Mesothelial cell of epicardium (in vitro differentiated cells): ENCODE data around the gene IL7R. TPM values are rescaled to one million over a fixed set of nuclear protein-coding genes. Genes with fewer than 3 reads are reported as not detected.

Source experiments
- DNase-seq, 2 experiments: peaks; one replicate each; pipeline ENCODE4 v3.0.0; 2021; ENCODE audit warnings: low spot score in 2 of 2; ENCODE audit not compliant: unreplicated experiment in 2 of 2
- H3K27ac Mint-ChIP-seq: 2 replicates; pipeline ENCODE4 v1.8.0; 2021; ENCODE audit warnings: mixed read lengths
- H3K27me3 Mint-ChIP-seq: 2 replicates; pipeline ENCODE4 v1.8.0; 2021; ENCODE audit warnings: low read depth, mixed read lengths
- H3K36me3 Mint-ChIP-seq: 2 replicates; pipeline ENCODE4 v1.8.0; 2021; ENCODE audit warnings: mixed read lengths
- H3K4me1 Mint-ChIP-seq: 2 replicates; pipeline ENCODE4 v1.8.0; 2021; ENCODE audit warnings: mixed read lengths
- H3K4me3 Mint-ChIP-seq: 2 replicates; pipeline ENCODE4 v1.8.0; 2021; ENCODE audit warnings: mild to moderate bottlenecking, moderate library complexity, mixed read lengths
- H3K9me3 Mint-ChIP-seq: 2 replicates; pipeline ENCODE4 v1.8.0; 2021; ENCODE audit warnings: mixed read lengths
- total RNA-seq: library from RNA; stranded (reverse); gene quantifications from 3 replicates; pipeline ENCODE4 v1.2.1, GENCODE V29; 2021
- TF ChIP-seq, protein P1 (sequence below): fragments of 200-600 bp; sonication (generic); IDR thresholded peaks from one replicate; pipeline ENCODE4 v1.5.0; 2021; ENCODE audit warnings: antibody characterized with exemption; ENCODE audit not compliant: unreplicated experiment

IL7R gene
- total RNA-seq, 1 donor from 2014 or later: 0.13 TPM

DNA sequence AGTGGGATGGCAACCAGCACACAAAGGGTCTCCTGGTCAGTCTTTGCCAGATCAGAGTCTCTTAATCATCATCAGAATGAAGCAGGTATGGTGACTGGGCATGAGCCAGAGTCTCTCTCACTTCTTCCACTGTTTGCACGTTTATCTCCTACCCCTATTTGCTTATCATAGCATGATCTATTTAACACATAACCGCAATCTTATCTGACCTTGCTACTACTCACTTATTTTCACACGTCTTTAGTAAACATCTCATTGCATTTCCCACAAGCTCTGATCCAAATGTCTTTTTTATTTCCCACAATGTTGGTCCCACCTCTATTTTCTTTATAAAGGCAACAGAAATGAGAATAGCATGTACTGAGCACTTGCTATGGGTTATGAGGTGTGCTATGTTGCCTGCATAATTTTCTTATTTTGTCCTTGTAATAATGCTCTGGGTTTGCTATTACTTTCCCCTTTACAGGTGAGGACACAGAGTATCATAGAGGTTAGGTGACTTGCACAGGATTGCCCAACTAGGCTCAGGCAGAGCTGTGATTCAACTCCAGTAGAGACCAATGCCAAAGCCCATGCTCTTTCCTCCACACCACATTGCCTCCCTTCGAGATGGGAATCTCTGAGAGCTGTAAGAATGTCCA, 39.7 kb upstream of the IL7R start:
- no peak overlapping the region for H3K4me3 Mint-ChIP-seq
- no peaks in the 10 kb centered on the region for H3K4me1 Mint-ChIP-seq
- H3K27ac Mint-ChIP-seq: no peak overlapping the region
- TF ChIP-seq, protein P1, sequence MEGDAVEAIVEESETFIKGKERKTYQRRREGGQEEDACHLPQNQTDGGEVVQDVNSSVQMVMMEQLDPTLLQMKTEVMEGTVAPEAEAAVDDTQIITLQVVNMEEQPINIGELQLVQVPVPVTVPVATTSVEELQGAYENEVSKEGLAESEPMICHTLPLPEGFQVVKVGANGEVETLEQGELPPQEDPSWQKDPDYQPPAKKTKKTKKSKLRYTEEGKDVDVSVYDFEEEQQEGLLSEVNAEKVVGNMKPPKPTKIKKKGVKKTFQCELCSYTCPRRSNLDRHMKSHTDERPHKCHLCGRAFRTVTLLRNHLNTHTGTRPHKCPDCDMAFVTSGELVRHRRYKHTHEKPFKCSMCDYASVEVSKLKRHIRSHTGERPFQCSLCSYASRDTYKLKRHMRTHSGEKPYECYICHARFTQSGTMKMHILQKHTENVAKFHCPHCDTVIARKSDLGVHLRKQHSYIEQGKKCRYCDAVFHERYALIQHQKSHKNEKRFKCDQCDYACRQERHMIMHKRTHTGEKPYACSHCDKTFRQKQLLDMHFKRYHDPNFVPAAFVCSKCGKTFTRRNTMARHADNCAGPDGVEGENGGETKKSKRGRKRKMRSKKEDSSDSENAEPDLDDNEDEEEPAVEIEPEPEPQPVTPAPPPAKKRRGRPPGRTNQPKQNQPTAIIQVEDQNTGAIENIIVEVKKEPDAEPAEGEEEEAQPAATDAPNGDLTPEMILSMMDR: no peak
- H3K27me3 Mint-ChIP-seq: peaks cover 14% of the 10 kb centered on the region
- H3K36me3 Mint-ChIP-seq: no peaks in the 10 kb centered on the region
- no peak for DNase-seq
- no peaks in the 10 kb centered on the region for H3K9me3 Mint-ChIP-seq

DNA sequence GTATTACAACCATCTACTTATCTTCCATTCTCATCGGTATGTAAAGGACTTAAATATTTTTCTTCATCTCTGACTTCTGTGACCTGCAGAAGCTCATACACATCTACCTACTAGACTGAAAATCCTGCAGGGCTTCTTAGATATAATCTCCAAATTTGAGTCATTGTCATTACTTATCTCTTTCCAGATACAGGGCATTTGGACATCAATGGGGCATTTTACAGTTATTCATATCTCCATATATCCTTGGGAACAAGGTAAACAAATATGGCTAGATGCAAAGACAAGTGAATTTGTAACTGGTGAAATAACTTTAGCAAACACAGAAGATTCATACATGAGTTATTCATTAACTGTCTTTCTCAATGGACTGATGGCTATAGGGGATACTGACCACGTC, 37.7 kb upstream of the IL7R start:
- H3K4me3 Mint-ChIP-seq: no peak overlapping the region
- no peak for DNase-seq
- H3K36me3 Mint-ChIP-seq: no peaks in the 10 kb centered on the region
- H3K27me3 Mint-ChIP-seq: peaks cover 23% of the 10 kb centered on the region
- no peak overlapping the region for H3K27ac Mint-ChIP-seq
- TF ChIP-seq, protein P1: no peak
- no peaks in the 10 kb centered on the region for H3K4me1 Mint-ChIP-seq
- H3K9me3 Mint-ChIP-seq: no peaks in the 10 kb centered on the region

DNA sequence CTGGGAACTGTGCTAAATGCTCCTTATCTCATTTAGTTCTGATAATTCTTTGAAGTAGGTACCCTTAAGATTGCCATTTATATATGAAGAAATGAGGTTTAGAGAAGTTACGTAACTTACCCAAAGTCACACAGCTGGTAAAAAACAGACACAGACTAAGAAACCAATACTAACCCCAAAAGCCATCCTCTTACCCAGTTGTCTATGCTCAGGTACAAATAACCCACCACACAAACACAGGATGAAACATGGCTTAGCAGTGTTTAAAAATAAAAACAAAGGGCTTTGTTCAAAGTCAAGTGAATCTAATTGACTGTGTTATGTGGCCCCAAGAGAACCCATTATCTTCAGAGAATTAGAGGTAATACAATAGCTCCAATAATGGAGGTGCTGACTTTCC, 37.0 kb upstream of the IL7R start:
- TF ChIP-seq, protein P1: no peak
- Mint-ChIP-seq H3K4me3 (no peak overlapping the region), H3K9me3 (no peaks in the 10 kb centered on the region), H3K27ac (no peak overlapping the region), H3K27me3 (peaks cover 28% of the 10 kb centered on the region), H3K4me1 (no peaks in the 10 kb centered on the region), H3K36me3 (no peaks in the 10 kb centered on the region)
- DNase-seq: no peak

DNA sequence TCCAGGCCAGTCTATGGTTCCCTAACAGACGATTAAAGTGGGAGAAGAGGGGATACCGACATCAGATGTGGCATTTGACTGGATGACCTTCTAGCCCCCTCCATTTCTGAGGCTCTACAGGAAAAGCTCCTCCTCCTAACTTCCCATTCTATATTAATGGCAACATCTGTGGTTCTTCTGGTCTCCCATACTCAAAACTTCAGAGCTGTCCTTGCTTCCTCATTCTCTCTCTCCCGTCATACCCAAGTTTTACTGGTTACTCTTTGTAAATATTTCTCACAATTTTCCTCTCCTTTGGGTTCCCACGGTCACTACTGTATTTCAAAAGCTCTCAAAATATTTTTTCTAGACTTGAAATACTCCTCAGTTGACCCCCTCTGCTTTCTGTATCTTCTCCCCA, 36.0 kb upstream of the IL7R start:
- TF ChIP-seq, protein P1: no peak
- peaks cover 28% of the 10 kb centered on the region for H3K27me3 Mint-ChIP-seq
- no peak overlapping the region for H3K4me3 Mint-ChIP-seq
- H3K36me3 Mint-ChIP-seq: no peaks in the 10 kb centered on the region
- H3K9me3 Mint-ChIP-seq: no peaks in the 10 kb centered on the region
- no peak overlapping the region for H3K27ac Mint-ChIP-seq
- H3K4me1 Mint-ChIP-seq: no peaks in the 10 kb centered on the region
- no peak for DNase-seq

DNA sequence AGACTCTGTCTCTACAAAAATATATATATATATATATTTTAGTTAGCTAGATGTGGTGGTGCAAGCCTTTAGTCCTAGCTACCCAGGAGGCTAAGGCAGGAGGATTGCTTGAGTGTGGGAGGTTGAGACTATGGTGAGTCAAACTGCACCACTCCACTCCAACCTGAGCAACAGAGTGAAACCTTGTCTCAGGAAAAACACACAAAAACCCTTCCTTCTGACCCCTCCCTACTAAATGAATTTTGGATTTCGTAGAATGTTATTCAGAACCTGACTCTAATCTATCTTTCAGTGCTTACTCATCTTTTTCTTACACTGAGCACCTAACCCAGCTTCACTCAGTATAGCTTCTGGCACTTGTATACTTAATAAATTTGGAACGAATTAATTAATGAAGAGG, 35.2 kb upstream of the IL7R start:
- TF ChIP-seq, protein P1: no peak
- Mint-ChIP-seq H3K9me3 (no peaks in the 10 kb centered on the region), H3K4me3 (no peak overlapping the region), H3K27me3 (peaks cover 31% of the 10 kb centered on the region), H3K4me1 (no peaks in the 10 kb centered on the region), H3K36me3 (no peaks in the 10 kb centered on the region), H3K27ac (no peak overlapping the region)
- no peak for DNase-seq

DNA sequence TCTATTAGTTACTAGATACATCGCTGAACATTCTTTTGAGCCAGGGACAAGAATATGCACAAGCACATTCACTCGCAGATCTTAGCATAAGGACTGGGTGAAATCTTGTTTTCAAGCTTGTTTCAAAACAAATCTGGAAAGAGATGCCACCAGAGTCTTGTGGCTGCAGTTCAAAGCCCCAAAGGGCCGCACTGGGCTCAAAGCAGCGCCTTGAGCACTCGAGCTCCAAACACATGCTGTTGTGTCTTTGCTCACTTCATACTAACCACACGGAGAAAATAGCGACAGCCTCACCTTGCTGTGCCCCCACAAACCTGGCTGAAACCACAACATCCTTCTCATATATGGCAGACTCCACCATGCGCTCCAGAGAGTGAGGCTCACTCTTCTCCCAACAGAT, 34.2 kb upstream of the IL7R start:
- H3K36me3 Mint-ChIP-seq: no peaks in the 10 kb centered on the region
- no peaks in the 10 kb centered on the region for H3K4me1 Mint-ChIP-seq
- no peak for DNase-seq
- H3K27me3 Mint-ChIP-seq: peaks cover 39% of the 10 kb centered on the region
- no peak overlapping the region for H3K27ac Mint-ChIP-seq
- H3K4me3 Mint-ChIP-seq: no peak overlapping the region
- no peaks in the 10 kb centered on the region for H3K9me3 Mint-ChIP-seq
- TF ChIP-seq, protein P1: no peak
